Adrenal gland (tissue), 12 donors: ENCODE results near the gene COL20A1. TPM values are rescaled to one million over a fixed set of nuclear protein-coding genes. Genes with fewer than 3 reads are reported as not detected.

ENCODE experiments used
- DNase-seq, 7 donors: peaks; one replicate each; pipeline ENCODE4 v3.0.0-alpha.2; 2019 to 2020
- H3K27ac ChIP-seq, 5 donors: fragments of 200-600 bp; sonication (generic) in 4 of 5; 1 replicate in 3 of 5; 2 replicates in 2 of 5; pipeline versions ENCODE4 v1.5.1 to v1.8.0; 2016 to 2020; ENCODE audit warnings: mild to moderate bottlenecking in 1 of 5
- H3K27me3 ChIP-seq: fragments of 200-600 bp; 2 replicates; pipeline ENCODE4 v1.8.0; 2021
- H3K36me3 ChIP-seq, 2 donors: fragments of 200-600 bp; replicated peaks in 1 of 2; 1 replicate in 1 of 2; 2 replicates in 1 of 2; pipeline versions ENCODE4 v1.5.1 to v1.8.0; 2018 to 2022
- H3K4me1 ChIP-seq, 2 donors: fragments of 200-600 bp; replicated peaks in 1 of 2; 1 replicate in 1 of 2; 2 replicates in 1 of 2; pipeline versions ENCODE4 v1.5.1 to v1.8.0; 2018 to 2021
- H3K4me3 ChIP-seq, 4 donors: fragments of 200-600 bp; sonication (generic) in 3 of 4; one replicate each; pipeline ENCODE4 v1.5.1; 2016 to 2018
- H3K9me3 ChIP-seq, 3 donors: fragments of 200-600 bp; sonication (generic) in 1 of 3; replicated peaks in 1 of 3; 1 replicate in 2 of 3; 2 replicates in 1 of 3; pipeline versions ENCODE4 v1.5.1 to v1.8.0; 2016 to 2021
- CTCF ChIP-seq, 6 experiments: fragments of 450-650 bp in 4 of 6; fragments of 200-600 bp in 2 of 6; sonication (generic) in 1 of 6; IDR thresholded peaks; 1 replicate in 5 of 6; 2 replicates in 1 of 6; pipeline versions ENCODE4 v1.5.1 to v1.8.0; 2016 to 2021; ENCODE audit warnings: antibody characterized with exemption in 6 of 6, mild to moderate bottlenecking in 2 of 6, moderate library complexity in 1 of 6
- POLR2A ChIP-seq, 2 donors: fragments of 450-650 bp; IDR thresholded peaks; one replicate each; pipeline ENCODE4 v1.6.1; 2017; ENCODE audit warnings: antibody characterized with exemption in 2 of 2, mild to moderate bottlenecking in 2 of 2, moderate library complexity in 1 of 2
- WGBS, 4 donors: extraction: QIAGEN DNeasy Blood & Tissue Kit in 2 of 4; methylation state at CpG; one replicate each; pipeline versions ENCODE4 v1.1.5 to v1.1.7; 2013 to 2017; 5-methylcytosine and 5-hydroxymethylcytosine counted together
- intact Hi-C, 2 donors: fragments of 100-400 bp; cut with DNase I; formaldehyde crosslinking; loops; one replicate each; pipeline versions ENCODE4 v1.14.1 to v1.15.0; 2022 to 2023
- polyA plus RNA-seq, 3 donors: library from polyadenylated mRNA; stranded (reverse); fragments of 200-250 nt in 2 of 3; fragments of 350-450 nt in 1 of 3; fragmentation: Illumina TruSeq in 1 of 3; extraction: RNeasy Lipid Tissue Mini Kit (QIAGEN cat#74804) in 1 of 3; gene quantifications; one replicate each; pipeline ENCODE4 v1.2.3, GENCODE V29; 2013 to 2014
- total RNA-seq, 9 donors: library from RNA; depleted of rRNA in 4 of 9; stranded (reverse); fragments of >200 nt in 4 of 9; fragments of 120-200 nt in 1 of 9; fragmentation: NEBNext Ultra II Directional in 1 of 9; extraction: Animal tissue kit (Norgen Biotek cat#: 25700) in 1 of 9; gene quantifications; one replicate each; pipeline versions ENCODE4 v1.1.0 to v1.2.4, GENCODE V29; 2013 to 2023
- donor health status: healthy with polysubstance abuse.
- donor health status: Bipolar disorder and iron deficiency.
- donor health status: DM: yes; HTN: yes; CAD: no.
- donor health status: DM: no; HTN: no; CAD: no.
- donor health status: DM: no; HTN: no; CAD: no.
- donor health status: DM: yes; HTN: yes; CAD: no.

The COL20A1 gene
- total and polyA plus RNA-seq, 12 donors: 0.09 to 0.97 (median 0.26) TPM; not detected in 6

- intact Hi-C loops: no loop called here
- Histone ChIP-seq H3K9me3 (no peaks in the 10 kb centered on the region), H3K27me3 (no peaks in the 10 kb centered on the region), H3K27ac (no peak overlapping the region), H3K4me1 (no peaks in the 10 kb centered on the region), H3K36me3 (no peaks in the 10 kb centered on the region), H3K4me3 (no peak overlapping the region)
- 75 to 89% (median 84%) methylated on average over 6 to 25 of the region's 25 CpGs for WGBS, 4 donors
- no peak for DNase-seq
- no peak for TF ChIP-seq POLR2A (IDR thresholded peaks at IDR 0.05)
- no peak for TF ChIP-seq CTCF (IDR thresholded peaks at IDR 0.05)
Observed at GRCh38 chr20:63354636-63355350, 61.8 kb downstream of the COL20A1 start.

DNA sequence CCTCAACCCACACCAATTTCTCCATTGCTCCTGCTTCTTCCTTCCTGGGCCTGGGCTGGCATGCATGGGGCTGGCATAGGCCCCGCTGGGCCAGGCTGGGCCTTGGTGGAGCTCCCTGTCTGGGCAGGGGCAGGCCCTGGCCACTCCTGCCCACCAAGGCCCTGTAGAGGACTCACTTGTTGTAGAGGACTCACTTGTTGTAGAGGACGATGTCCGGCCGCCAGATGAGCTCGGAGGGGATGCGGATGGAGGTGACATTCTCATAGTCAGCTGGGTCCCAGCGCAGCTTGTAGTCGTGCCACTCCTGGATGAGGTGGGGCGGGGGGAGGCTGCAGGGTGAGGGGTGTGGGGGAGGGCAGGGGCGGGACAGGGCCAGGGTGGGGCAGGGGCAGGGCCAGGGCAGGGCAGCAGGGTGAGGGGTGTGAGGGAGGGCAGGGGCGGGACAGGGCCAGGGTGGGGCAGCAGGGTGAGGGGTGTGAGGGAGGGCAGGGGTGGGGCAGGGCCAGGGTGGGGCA is 62.9 kb downstream of the COL20A1 start:
- Histone ChIP-seq H3K4me3 (no peak overlapping the region), H3K9me3 (no peaks in the 10 kb centered on the region), H3K36me3 (no peaks in the 10 kb centered on the region), H3K27me3 (peaks cover 10% of the 10 kb centered on the region), H3K27ac (no peak overlapping the region), H3K4me1 (no peaks in the 10 kb centered on the region)
- 86 to 100% (median 92%) methylated on average over 1 to 11 of the region's 11 CpGs for WGBS, 4 donors
- no peak for TF ChIP-seq POLR2A (IDR thresholded peaks at IDR 0.05)
- TF ChIP-seq CTCF (IDR thresholded peaks at IDR 0.05): no peak
- intact Hi-C loops: no loop called here
- no peak for DNase-seq

- Histone ChIP-seq H3K4me3 (no peak overlapping the region), H3K9me3 (no peaks in the 10 kb centered on the region), H3K4me1 (no peaks in the 10 kb centered on the region), H3K27me3 (peaks cover 13% of the 10 kb centered on the region), H3K27ac (no peak overlapping the region), H3K36me3 (no peaks in the 10 kb centered on the region)
- intact Hi-C loops: no loop called here
- 90 to 100% (median 94%) methylated on average over 2 to 8 of the region's 8 CpGs for WGBS, 4 donors
- no peak for TF ChIP-seq CTCF (IDR thresholded peaks at IDR 0.05)
- no peak for TF ChIP-seq POLR2A (IDR thresholded peaks at IDR 0.05)
- no peak for DNase-seq
Observed at GRCh38 chr20:63356511-63356910, 63.5 kb downstream of the COL20A1 start.

DNA sequence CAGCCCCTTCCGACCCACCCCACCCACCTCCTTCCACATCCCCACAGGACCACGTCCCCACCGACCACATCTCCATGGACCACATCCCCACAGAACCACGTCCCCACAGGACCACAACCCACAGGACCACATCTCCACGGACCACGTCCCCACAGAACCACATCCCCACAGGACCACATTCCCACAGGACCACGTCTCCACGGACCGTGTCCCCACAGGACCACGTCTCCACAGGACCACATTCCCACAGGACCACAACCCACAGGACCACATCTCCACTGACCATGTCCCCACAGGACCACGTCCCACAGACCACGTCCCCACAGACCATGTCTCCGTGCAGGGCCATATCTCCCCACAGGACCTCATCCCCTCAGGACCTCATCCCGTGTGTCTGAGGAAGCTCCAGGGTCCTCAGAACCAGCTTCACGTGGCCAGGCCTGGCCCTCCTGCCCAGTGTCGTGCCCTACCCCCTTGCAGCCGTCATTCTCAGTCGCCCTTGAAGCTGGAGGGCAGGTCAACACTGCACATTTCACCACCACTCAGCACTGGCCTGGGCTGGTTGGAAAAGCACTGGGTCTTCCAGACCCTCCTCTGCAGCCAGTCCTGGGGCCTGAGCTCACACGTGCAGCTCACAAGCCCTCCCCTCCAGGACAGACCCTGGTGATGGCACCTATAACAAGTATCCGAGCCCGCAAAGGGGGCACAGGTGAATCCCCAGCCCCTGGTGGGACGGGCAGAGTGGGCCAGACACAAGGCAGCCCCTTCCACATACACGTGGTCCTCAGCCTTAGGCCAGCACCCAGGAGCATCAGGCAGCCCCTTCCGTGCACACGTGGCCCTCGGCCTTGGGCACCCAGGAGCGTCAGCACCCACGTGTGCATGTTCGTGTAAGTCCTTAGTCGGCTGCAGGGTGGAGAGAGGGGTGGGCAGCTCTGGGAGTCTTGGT is 64.2 kb downstream of the COL20A1 start:
- intact Hi-C loops: no loop called here
- no peak for DNase-seq
- peaks cover 20% of the 10 kb centered on the region for H3K27me3 ChIP-seq
- no peaks in the 10 kb centered on the region for H3K9me3 ChIP-seq
- WGBS, 4 donors: 77 to 83% (median 79%) methylated on average over 6 to 30 of the region's 30 CpGs
- no peaks in the 10 kb centered on the region for H3K36me3 ChIP-seq
- TF ChIP-seq CTCF (IDR thresholded peaks at IDR 0.05): no peak
- TF ChIP-seq POLR2A (IDR thresholded peaks at IDR 0.05): no peak
- H3K4me3 ChIP-seq: no peak overlapping the region
- no peak overlapping the region for H3K27ac ChIP-seq
- H3K4me1 ChIP-seq: no peaks in the 10 kb centered on the region
